IgD-negative memory B cell (primary cell): Measurements from ENCODE around the gene KLHDC7B. TPM values are rescaled to one million over a fixed set of nuclear protein-coding genes. Genes with fewer than 3 reads are reported as not detected.
A peak's percentile ranks its signal among the peaks of the same experiment; 100 is the strongest.

Experiments used
- H3K27ac Mint-ChIP-seq, 3 donors: one replicate each; pipeline ENCODE4 v1.8.0; 2020 to 2022; ENCODE audit warnings: mild to moderate bottlenecking in 3 of 3, mixed read lengths in 3 of 3, moderate library complexity in 1 of 3
- H3K27me3 Mint-ChIP-seq: one replicate; pipeline ENCODE4 v1.8.0; 2021; ENCODE audit warnings: mixed read lengths
- H3K36me3 Mint-ChIP-seq: one replicate; pipeline ENCODE4 v1.8.0; 2020; ENCODE audit warnings: mild to moderate bottlenecking, mixed read lengths
- H3K4me1 Mint-ChIP-seq, 3 donors: one replicate each; pipeline ENCODE4 v1.8.0; 2020 to 2022; ENCODE audit warnings: mixed read lengths in 3 of 3, mild to moderate bottlenecking in 1 of 3
- H3K4me3 Mint-ChIP-seq, 4 donors: one replicate each; pipeline ENCODE4 v1.8.0; 2020 to 2022; ENCODE audit warnings: mild to moderate bottlenecking in 4 of 4, mixed read lengths in 4 of 4, moderate library complexity in 3 of 4
- H3K9me3 Mint-ChIP-seq, 3 donors: one replicate each; pipeline ENCODE4 v1.8.0; 2020 to 2021; ENCODE audit warnings: mixed read lengths in 3 of 3, mild to moderate bottlenecking in 1 of 3
- polyA plus RNA-seq: library from polyadenylated mRNA; unstranded; fragments of 300-500 nt; fragmentation: Illumina TruSeq; gene quantifications from one replicate; pipeline ENCODE4 v1.2.3, GENCODE V29; 2021

Gene KLHDC7B
- polyA plus RNA-seq, 1 donor from 2014 or later = 4.7 TPM

DNA sequence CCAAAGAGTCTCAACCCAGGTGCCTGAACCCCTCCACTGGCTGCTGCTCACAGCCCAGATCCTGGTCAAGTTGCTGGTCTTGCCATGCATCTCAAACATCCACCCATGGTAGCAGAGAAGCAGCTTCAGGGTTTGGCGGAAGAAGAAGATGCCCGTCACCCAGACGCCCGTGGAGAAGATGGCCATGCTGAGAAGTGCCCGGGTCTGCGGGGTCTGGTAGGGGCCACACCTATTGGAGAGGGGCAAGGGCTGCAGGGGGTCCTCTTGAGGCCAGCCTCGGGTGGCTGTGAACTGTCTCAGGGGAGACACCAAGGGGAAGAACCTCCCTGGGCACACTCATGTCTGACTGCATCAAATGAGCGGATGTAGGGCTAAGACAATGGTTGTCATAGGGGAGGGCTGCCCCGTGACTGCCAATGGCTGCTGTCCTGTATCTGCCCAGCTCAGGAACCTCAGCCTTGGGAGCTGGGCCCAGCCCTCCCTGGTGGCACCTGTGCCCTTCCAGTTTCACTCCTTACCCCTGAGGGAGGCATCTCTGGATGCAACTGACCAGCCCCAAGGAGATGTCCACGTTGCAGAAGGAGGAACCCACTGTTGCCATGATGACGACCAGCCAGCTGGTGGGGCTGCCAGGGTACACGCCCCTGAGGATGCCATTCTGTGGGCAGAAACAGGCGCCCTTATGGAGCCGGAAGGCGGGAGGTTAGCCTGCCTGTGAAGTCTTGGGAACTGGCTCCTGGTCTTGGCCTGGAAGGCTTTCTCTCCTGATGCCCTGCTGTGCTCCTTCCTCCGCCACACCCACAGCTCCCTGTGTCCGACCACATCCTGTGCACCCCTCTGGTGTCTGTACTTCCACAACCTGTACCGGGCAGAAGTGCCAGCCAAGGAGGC lies 31.4 kb downstream of the KLHDC7B start:
- H3K9me3 Mint-ChIP-seq = no peaks in the 10 kb centered on the region
- no peak overlapping the region for H3K4me3 Mint-ChIP-seq
- H3K36me3 Mint-ChIP-seq = peaks cover 1% of the 10 kb centered on the region
- H3K27me3 Mint-ChIP-seq = no peaks in the 10 kb centered on the region
- H3K4me1 Mint-ChIP-seq = peaks cover 0 to 5% (median 3%) of the 10 kb centered on the region in 3 donors
- peak overlapping the region in 1 of 3 donors; percentile 39 for H3K27ac Mint-ChIP-seq

DNA sequence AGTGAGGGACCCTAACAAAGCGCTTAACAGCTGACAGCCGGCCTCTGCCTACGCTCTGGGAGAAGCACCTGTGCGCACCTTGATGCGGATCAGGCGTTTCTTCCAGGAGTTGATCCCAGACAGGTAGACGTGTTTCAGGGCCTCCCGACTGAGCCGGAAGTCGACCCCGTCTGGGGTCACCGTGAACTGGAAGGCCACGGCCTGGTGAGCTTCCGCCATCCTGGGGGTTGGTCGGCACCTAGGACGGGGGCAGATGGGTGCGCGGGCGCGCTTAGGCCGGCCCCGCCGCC lies 31.9 kb downstream of the KLHDC7B start:
- Mint-ChIP-seq H3K27ac (no peak overlapping the region), H3K36me3 (peaks cover 1% of the 10 kb centered on the region), H3K4me1 (peaks cover 1 to 6% (median 3%) of the 10 kb centered on the region in 3 donors), H3K27me3 (no peaks in the 10 kb centered on the region), H3K4me3 (no peak overlapping the region), H3K9me3 (no peaks in the 10 kb centered on the region)

DNA sequence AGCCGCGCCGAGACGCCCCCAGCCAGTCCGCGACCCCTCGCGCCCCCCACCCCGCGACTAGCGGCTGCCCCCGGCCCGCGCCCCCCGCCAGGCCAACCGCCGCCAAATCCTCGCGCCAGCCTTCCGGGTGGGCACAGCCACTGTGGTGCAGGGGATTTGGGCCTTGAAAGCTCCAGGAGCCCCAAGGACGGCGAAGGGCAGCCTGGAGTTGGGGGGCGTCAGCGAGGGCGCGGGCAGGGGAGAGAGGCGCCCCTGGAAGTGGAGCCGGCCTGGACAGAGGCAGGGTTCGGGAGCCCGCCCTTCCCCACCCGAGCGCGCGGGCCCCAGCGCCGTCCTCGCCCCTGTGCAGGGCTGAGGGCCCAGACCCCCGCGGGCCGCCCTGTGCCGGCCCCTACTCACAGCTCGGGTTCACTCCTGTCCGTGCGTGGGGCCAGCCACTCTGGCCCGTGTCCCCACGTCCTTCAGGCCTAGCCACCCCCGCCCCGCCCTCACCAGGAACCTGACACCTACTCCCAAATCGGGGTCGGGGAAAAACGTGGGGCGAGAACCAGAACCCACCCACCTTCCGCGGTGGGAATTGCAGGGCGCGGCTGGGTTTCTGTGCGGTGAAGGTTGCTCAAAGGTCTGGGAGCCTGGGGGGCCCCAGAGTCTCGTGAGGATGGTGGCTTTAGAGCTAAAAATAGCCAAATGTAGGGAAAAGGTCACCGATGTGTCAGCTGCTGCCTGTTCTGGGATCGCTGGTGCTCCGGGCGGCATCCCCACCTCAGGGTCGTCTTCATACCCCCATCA lies 32.5 kb downstream of the KLHDC7B start, which contains the start of gene CPT1B:
TSS of gene CPT1B (minus strand) at position 441 of the 789 bp plus-strand sequence. CDS start 512 bp downstream, outside the sequence.
- Mint-ChIP-seq H3K9me3 (no peaks in the 10 kb centered on the region), H3K4me1 (peaks cover 3 to 8% (median 5%) of the 10 kb centered on the region in 3 donors), H3K4me3 (peak within 1 kb of the TSS in 1 of 4 donors; percentile 54), H3K27ac (no peak within 1 kb of the TSS), H3K27me3 (no peaks in the 10 kb centered on the region), H3K36me3 (peaks cover 1% of the 10 kb centered on the region)

DNA sequence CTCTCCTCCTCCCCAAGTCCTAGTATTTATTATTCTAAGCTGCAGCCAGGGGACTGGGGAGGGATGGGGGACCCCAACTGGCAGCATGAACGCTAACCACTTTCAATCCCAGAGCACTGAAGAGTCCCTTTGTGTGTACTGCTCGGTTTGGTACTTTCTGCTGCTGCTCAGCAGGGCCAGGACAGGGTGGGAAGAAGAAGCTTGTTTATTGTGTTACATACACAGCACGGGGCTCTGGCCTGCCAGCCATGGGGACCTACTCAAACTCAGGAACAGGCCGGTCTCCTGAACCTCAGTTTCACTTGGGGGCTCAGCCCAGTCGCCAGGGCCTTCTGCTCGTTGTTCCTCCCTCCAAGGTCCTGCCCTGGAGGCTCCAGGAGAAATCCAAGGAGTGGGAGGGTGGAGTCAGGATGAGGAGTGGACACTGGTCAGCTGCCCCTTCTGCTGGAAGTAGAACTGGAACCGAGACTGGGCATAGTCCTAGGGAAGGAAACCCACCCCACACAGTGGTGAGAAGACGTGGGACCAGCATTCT lies 33.1 kb downstream of the KLHDC7B start:
- Mint-ChIP-seq H3K27me3 (no peaks in the 10 kb centered on the region), H3K9me3 (no peaks in the 10 kb centered on the region), H3K4me3 (no peak overlapping the region), H3K4me1 (peaks cover 5 to 10% (median 9%) of the 10 kb centered on the region in 3 donors), H3K36me3 (peaks cover 1% of the 10 kb centered on the region), H3K27ac (no peak overlapping the region)

DNA sequence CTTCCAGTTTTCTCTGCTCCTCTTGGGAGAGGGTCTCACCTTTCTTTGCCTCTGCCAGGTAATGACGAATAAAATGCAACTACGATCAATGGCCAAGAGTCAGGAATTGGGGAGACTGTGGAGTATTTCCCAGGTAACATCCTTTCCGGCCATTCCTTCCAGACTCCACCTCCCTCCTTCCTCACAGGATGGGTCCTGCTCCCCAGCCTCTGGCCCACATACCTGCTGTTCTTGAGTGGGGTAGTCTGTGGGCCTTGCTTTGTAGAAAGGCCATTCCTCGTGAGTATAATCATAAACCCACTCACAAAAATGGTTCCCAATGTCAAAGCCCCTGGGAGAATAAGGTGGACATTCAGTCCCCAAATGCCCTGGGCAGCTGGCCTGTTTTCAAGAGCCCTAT lies 34.1 kb downstream of the KLHDC7B start:
- H3K9me3 Mint-ChIP-seq = no peaks in the 10 kb centered on the region
- H3K27me3 Mint-ChIP-seq = no peaks in the 10 kb centered on the region
- H3K36me3 Mint-ChIP-seq = peaks cover 1% of the 10 kb centered on the region
- peak overlapping the region in 1 of 3 donors; percentile 52 for H3K27ac Mint-ChIP-seq
- H3K4me3 Mint-ChIP-seq = peak overlapping the region in 1 of 4 donors; percentile 54
- H3K4me1 Mint-ChIP-seq = peaks cover 5 to 10% (median 9%) of the 10 kb centered on the region in 3 donors

DNA sequence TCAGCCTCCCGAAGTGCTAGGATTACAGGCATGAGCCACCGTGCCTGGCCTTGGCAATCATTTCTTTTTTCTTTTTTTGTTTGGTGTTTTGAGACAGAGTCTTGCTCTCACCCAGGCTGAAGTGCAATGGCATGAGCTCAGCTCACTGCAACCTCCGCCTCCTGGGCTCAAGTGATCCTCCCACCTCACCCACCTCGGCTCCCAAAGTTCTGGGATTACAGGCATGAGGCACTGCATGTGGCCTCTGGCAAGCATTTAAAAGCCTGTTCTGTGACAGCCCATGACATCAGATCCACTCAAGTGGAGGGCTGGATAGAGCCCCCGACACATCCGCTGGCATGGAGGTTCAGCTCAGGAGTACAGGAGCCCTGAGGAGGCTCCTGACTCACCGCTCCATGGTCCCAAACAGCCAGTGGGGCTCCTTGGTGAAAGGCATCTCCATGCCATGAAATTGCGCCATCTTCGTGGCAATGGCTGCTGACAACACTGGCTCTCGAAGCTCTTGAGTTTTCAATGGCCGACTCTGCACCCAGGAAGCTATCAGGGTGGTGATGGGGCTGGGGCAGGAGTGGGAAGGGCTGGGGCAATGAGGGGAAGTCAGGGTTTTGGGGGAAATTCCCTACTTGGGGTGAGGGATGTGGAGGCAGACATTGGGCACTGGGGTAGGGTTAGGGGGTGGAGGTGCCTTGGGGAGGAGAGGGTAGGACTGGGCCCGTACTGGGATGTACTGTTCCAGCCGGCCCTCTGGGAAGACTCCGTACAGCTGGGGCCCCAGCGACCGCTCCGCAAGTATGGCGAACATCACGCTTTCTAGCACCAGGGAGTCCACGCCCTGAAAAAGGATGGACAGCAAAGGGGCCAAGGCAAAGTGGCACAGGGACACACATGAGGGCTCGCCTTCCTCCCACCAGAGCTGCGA lies 35.6 kb downstream of the KLHDC7B start:
- H3K4me3 Mint-ChIP-seq = peak overlapping the region; percentile 91 to 98 (median 98)
- peaks cover 1% of the 10 kb centered on the region for H3K36me3 Mint-ChIP-seq
- peak overlapping the region in 2 of 3 donors; percentile 94 to 97 for H3K27ac Mint-ChIP-seq
- H3K27me3 Mint-ChIP-seq = no peaks in the 10 kb centered on the region
- peaks cover 5 to 10% (median 9%) of the 10 kb centered on the region in 3 donors for H3K4me1 Mint-ChIP-seq
- H3K9me3 Mint-ChIP-seq = no peaks in the 10 kb centered on the region

GRCh38 chr22:50581950-50582492 lies 36.3 kb downstream of the KLHDC7B start:
- Mint-ChIP-seq H3K4me1 (peaks cover 5 to 10% (median 9%) of the 10 kb centered on the region in 3 donors), H3K27ac (peak overlapping the region; percentile 94 to 97 (median 96)), H3K27me3 (no peaks in the 10 kb centered on the region)

DNA sequence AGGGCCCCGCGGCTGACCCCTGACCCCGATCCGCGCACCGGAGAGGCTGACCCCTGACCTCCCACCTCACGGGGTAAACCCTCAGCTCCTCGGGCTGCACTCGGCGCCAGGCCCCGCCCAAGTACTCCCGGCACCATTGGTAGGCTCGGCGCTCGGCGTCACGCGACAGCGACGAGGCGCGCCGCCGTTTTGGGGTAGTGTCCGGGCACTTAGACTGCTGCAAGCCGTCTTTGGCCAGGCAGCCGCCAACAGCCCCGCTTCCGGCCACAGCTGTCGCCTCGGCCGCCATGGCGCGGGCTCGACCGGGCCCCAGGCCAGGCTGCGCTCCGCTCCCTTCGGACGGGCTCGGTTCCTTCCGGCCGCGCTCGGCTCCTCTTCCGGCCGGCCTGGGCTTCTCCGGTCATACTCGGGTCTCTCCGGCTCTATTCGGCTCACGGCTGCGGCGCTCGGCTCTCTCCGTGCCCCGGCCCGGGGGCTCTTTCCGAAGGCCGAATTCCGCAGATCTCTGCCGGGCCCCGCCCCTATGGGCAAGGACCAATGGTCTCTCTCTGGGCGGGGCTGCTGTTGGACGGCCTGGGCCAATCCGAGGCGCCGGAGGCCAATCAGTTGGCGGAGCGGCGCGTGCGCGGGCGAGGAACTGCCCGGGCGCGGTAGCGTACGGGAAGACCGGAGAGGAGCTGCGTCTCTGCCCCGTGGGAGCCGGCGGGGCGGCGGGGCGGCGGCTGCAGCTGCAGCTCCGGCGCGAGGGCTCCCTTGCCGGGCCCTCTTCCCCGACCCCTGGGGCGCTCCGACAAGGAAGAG lies 37.0 kb downstream of the KLHDC7B start, which contains the start of gene CHKB:
TSS of gene CHKB (minus strand) at position 357 of the 801 bp plus-strand sequence. CDS start at position 289, 68 bp downstream.
- Mint-ChIP-seq H3K27ac (peak within 1 kb of the TSS; percentile 94 to 97 (median 96)), H3K4me1 (peaks cover 5 to 10% (median 7%) of the 10 kb centered on the region in 3 donors), H3K4me3 (peak within 1 kb of the TSS; percentile 91 to 98 (median 98)), H3K36me3 (no peaks in the 10 kb centered on the region), H3K27me3 (no peaks in the 10 kb centered on the region), H3K9me3 (no peaks in the 10 kb centered on the region)

More at GRCh38 chr22:50581950-50582492, 36.3 kb downstream of the KLHDC7B start:
- no peaks in the 10 kb centered on the region for H3K9me3 Mint-ChIP-seq
- H3K4me3 Mint-ChIP-seq = peak overlapping the region; percentile 91 to 98 (median 98)
- H3K36me3 Mint-ChIP-seq = peaks cover 1% of the 10 kb centered on the region

DNA sequence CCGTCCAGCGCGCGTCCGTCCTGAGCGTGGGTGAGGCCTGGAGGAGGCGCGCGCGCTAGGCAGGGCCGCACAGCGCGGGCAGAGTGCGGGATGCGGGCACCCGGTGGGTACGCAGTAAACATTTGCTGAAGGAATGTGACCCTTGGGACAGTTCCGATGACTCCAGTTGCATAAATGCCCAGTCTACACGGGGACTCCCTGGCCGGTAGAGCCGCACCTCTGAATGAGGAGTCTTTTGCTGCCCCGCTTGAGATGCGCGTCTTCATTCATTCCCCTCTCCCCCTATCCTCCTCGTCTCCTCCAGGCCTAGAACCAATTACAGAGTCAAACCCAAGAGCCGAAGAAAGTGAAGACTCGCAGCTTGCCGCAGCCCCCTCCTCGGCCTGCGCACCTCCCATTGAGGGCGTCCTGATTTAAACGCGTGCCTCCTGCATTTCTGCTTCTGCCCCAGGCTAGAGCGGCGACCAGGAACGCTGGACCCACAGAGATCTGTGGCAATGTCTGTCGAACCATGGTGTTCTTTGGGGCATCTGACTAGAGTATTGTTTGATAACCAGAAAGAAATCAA lies 37.7 kb downstream of the KLHDC7B start:
- Mint-ChIP-seq H3K27ac (peak overlapping the region; percentile 34 to 97 (median 94)), H3K9me3 (no peaks in the 10 kb centered on the region), H3K4me3 (peak overlapping the region; percentile 91 to 98 (median 98)), H3K27me3 (no peaks in the 10 kb centered on the region), H3K4me1 (peaks cover 5 to 10% (median 7%) of the 10 kb centered on the region in 3 donors), H3K36me3 (no peaks in the 10 kb centered on the region)

DNA sequence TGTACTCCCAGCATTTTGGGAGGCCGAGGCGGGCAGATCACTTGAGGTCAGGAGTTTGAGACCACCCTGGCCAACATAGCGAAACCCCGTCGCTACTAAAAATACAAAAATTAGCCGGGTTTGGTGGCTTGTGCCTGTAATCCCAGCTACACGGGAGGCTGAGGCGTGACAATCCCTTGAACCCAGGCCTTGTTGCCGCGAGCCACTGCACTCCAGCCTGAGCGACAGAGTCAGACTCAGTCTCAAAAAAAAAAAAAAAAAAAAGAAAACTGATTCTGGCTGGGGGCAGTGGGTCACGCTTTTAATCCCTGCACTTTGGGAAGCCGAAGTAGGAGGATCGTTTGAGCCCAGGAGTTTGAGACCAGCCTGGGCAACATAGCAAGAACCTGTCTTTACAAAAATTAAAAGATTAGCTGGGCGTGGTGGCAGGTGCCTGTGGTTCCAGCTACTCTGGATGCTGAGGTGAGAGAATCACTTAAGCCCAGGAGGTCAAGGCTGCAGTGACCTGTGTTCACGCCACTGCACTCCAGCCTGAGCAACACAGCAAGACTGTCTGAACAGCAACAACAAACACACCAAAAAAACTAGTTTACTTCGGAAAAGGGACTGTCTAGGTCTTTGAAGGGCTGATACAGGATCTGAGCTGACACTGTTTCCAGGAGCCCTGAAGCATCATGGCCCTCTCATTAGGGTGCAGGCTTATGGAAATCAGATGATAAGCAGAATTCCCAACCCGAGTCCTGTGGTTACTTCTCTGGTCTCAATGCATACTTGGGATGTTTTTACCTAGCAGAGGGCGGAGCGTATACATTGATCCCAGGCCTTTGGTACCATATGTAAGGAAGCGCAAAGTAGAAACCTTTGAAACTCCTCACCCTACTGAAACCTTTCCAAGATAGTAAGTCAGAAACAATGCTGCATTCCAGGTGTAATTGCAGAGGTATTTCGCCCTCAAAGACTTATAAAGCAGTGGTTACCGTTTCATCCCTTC lies 38.7 kb downstream of the KLHDC7B start:
- Mint-ChIP-seq H3K27me3 (no peaks in the 10 kb centered on the region), H3K27ac (peak overlapping the region in 1 of 3 donors; percentile 26), H3K4me3 (peak overlapping the region in 2 of 4 donors; percentile 18 to 98), H3K36me3 (peaks cover 2% of the 10 kb centered on the region), H3K4me1 (peaks cover 5 to 10% (median 7%) of the 10 kb centered on the region in 3 donors), H3K9me3 (no peaks in the 10 kb centered on the region)

DNA sequence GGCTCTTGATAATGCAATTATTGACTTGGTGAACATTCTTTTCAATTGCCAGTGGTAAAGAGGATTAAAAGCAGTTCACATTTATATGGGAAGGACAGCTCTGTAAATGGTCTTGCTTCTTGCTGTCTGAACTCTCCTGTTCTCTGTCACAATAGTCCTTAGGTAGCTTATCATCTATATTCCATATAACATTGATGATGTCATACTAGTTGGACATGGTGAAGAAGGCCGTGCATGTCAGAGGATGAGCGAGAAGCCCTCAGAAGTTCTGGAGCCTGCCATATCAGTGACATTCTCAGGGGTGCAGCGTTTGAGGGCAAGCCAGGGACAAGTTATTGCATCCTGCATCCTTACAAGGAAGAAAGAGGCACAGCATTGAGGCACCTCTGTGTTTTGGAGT lies 39.5 kb downstream of the KLHDC7B start:
- Mint-ChIP-seq H3K4me3 (peak overlapping the region in 2 of 4 donors; percentile 18 to 83), H3K4me1 (peaks cover 5 to 8% (median 5%) of the 10 kb centered on the region in 3 donors)

DNA sequence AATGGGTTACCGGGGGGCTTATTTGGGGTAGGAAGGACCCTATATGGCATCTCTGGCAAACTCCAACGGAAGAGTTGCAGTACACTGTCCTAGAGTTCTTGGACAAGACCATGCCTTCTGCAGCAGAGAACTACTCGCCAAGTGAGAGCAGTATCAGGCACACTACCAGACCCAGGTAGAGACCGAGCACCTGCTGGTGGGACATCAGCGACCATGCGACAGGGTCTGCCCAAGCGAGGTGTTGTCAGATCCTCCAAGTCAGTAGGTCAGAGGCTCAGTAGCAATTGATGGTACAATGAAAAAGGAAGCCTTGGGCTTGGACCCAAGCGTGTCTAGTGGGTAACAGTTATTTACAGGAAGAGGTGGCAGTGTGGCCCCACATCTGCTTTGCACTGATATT lies 40.1 kb downstream of the KLHDC7B start:
- H3K9me3 Mint-ChIP-seq = no peaks in the 10 kb centered on the region
- H3K27me3 Mint-ChIP-seq = no peaks in the 10 kb centered on the region
- H3K4me3 Mint-ChIP-seq = peak overlapping the region in 1 of 4 donors; percentile 83
- peaks cover 5 to 8% (median 5%) of the 10 kb centered on the region in 3 donors for H3K4me1 Mint-ChIP-seq
- H3K27ac Mint-ChIP-seq = no peak overlapping the region
- H3K36me3 Mint-ChIP-seq = peaks cover 4% of the 10 kb centered on the region

More for the DNA sequence above, 39.5 kb downstream of the KLHDC7B start:
- no peaks in the 10 kb centered on the region for H3K27me3 Mint-ChIP-seq
- H3K36me3 Mint-ChIP-seq = peaks cover 4% of the 10 kb centered on the region
- H3K9me3 Mint-ChIP-seq = no peaks in the 10 kb centered on the region
- peak overlapping the region in 1 of 3 donors; percentile 26 for H3K27ac Mint-ChIP-seq
